ENCODE measurements around the gene DNAH11.
A peak's percentile ranks its signal among the peaks of the same experiment; 100 is the strongest.
"Not testable (repeated sequence)": the region's sequence is repeated elsewhere in the genome, so short reads cannot be mapped to it uniquely, and the experiment has no call there.

Gene DNAH11

GRCh38 chr7:21771906-21772610 lies 229.2 kb downstream of the DNAH11 start:
- DNase-seq (ENCODE audit: low spot score) = peak; percentile 14

GRCh38 chr7:21773326-21773725 lies 230.5 kb downstream of the DNAH11 start:
- no peak for DNase-seq (ENCODE audit: low spot score)

GRCh38 chr7:21777921-21778320 lies 235.1 kb downstream of the DNAH11 start:
- DNase-seq (ENCODE audit: low spot score) = no peak

GRCh38 chr7:21778953-21779352 lies 236.1 kb downstream of the DNAH11 start:
- no peak for DNase-seq (ENCODE audit: low spot score)

- no peak for DNase-seq (ENCODE audit: low spot score)
Measured at GRCh38 chr7:21782996-21783395, 240.2 kb downstream of the DNAH11 start.

- DNase-seq (ENCODE audit: low spot score) = no peak
Measured at GRCh38 chr7:21784989-21785388, 242.2 kb downstream of the DNAH11 start.

GRCh38 chr7:21805791-21806190 lies 263.0 kb downstream of the DNAH11 start:
- DNase-seq (ENCODE audit: low spot score) = no peak

- no peak for DNase-seq (ENCODE audit: low spot score)
Measured at GRCh38 chr7:21806388-21806787, 263.5 kb downstream of the DNAH11 start.

GRCh38 chr7:21819048-21819447 lies 276.2 kb downstream of the DNAH11 start:
- DNase-seq (ENCODE audit: low spot score) = no peak

GRCh38 chr7:21828841-21829240 lies 286.0 kb downstream of the DNAH11 start:
- no peak for DNase-seq (ENCODE audit: low spot score)

- no peak for DNase-seq (ENCODE audit: low spot score)
Measured at GRCh38 chr7:21829731-21830130, 286.9 kb downstream of the DNAH11 start.

GRCh38 chr7:21844742-21845141 lies 301.9 kb downstream of the DNAH11 start:
- DNase-seq (ENCODE audit: low spot score) = no peak

- peak; percentile 44 for DNase-seq (ENCODE audit: low spot score)
Measured at GRCh38 chr7:21850531-21851285, 307.9 kb downstream of the DNAH11 start.

- no peak for DNase-seq (ENCODE audit: low spot score)
Measured at GRCh38 chr7:21851559-21851967, 308.7 kb downstream of the DNAH11 start.

GRCh38 chr7:21865631-21866204 lies 322.9 kb downstream of the DNAH11 start:
- not testable (repeated sequence) for DNase-seq (ENCODE audit: low spot score)

GRCh38 chr7:21866731-21867130 lies 323.9 kb downstream of the DNAH11 start:
- DNase-seq (ENCODE audit: low spot score) = no peak

GRCh38 chr7:21867226-21867625 lies 324.4 kb downstream of the DNAH11 start:
- no peak for DNase-seq (ENCODE audit: low spot score)

- DNase-seq (ENCODE audit: low spot score) = no peak
Measured at GRCh38 chr7:21867816-21868575, 325.2 kb downstream of the DNAH11 start.

- DNase-seq (ENCODE audit: low spot score) = no peak
Measured at GRCh38 chr7:21868576-21868850, 325.7 kb downstream of the DNAH11 start.

- DNase-seq (ENCODE audit: low spot score) = peak; percentile 27
Measured at GRCh38 chr7:21869785-21870402, 327.1 kb downstream of the DNAH11 start.

- DNase-seq (ENCODE audit: low spot score) = no peak
Measured at GRCh38 chr7:21883069-21883468, 340.2 kb downstream of the DNAH11 start.

- DNase-seq (ENCODE audit: low spot score) = not testable (repeated sequence)
Measured at GRCh38 chr7:21883501-21883900, 340.7 kb downstream of the DNAH11 start.

All from AG20443 (cell line).